LNCAP (cell line): Measurements from ENCODE around the gene LENEP.

Source experiments
- CTCF ChIP-seq: fragments of 450-650 bp; IDR thresholded peaks from 2 replicates; pipeline ENCODE4 v1.5.1; 2017; ENCODE audit warnings: mild to moderate bottlenecking

LENEP gene

GRCh38 chr1:155043793-155044192 is 50.4 kb downstream of the LENEP start:
- no peak for TF ChIP-seq CTCF
